Left ventricle myocardium superior (tissue), 1 donor: ENCODE results near the gene KCNK5. TPM values are rescaled to one million over a fixed set of nuclear protein-coding genes. Genes with fewer than 3 reads are reported as not detected.
A peak's percentile ranks its signal among the peaks of the same experiment; 100 is the strongest.

ENCODE experiments used
- ATAC-seq: fragments of 200-7000 bp; cut with Tn5 transposase; one replicate; pipeline ENCODE4 v1.9.1; 2020; ENCODE audit warnings: mild to moderate bottlenecking, moderate library complexity
- DNase-seq: peaks from one replicate; pipeline ENCODE4 v3.0.0-alpha.2; 2020
- intact Hi-C: fragments of 100-400 bp; cut with micrococcal nuclease; formaldehyde crosslinking; loops from one replicate; pipeline ENCODE4 v1.11.0; 2022
- long read RNA-seq: library from polyadenylated mRNA; unstranded; transcript quantifications from one replicate; pipeline ENCODE4 v2.0.0, GENCODE V29; 2021
- total RNA-seq: library from RNA; stranded (reverse); fragmentation: NEBNext Ultra II Directional; extraction: Animal tissue kit (Norgen Biotek cat#: 25700); gene quantifications from one replicate; pipeline ENCODE4 v1.2.1, GENCODE V29; 2021
- donor health status: DM: no; HTN: yes; CAD: no; lungs with severe emphysema.

Gene KCNK5, protein sequence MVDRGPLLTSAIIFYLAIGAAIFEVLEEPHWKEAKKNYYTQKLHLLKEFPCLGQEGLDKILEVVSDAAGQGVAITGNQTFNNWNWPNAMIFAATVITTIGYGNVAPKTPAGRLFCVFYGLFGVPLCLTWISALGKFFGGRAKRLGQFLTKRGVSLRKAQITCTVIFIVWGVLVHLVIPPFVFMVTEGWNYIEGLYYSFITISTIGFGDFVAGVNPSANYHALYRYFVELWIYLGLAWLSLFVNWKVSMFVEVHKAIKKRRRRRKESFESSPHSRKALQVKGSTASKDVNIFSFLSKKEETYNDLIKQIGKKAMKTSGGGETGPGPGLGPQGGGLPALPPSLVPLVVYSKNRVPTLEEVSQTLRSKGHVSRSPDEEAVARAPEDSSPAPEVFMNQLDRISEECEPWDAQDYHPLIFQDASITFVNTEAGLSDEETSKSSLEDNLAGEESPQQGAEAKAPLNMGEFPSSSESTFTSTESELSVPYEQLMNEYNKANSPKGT
- total RNA-seq = 0.50 TPM
- long read RNA-seq = 0 reads

DNA sequence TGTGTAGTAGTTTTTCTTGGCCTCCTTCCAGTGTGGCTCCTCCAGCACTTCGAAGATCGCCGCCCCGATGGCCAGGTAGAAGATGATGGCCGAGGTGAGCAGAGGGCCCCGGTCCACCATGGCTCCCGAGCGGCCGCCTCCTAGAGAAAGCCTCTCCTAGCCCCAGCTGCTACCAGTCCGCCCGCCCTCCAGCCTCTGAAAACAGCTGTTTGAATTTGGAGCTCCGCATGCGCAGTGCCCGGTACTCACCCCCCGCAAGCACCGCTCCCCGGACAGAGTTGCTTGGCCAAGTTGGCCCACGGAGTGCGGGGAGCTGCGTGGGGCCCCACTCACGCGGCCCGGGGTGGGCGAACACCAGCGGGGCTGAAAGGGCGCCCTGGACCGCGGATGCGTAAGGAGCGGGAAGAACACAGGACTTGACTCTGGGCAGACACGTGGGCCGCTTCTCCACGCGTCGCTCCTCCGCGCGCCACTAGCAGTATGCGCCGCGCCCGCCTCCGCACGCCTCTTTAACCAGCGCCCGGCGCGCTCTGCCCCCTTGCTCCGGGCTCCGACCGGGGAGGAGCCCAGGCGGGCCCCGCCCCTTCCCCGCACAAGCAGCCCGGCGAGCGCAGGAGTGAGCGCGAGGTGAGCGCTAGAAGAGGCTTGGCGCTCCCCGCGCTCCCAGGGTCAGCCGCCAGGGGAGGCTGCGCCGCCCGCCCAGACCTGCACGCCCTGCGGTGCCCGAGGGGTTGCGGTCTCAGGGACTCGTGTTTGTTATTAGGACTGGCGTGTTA, at the start of gene KCNK5:
Gene KCNK5 (minus strand): TSS at position 484 of the 776 bp plus-strand sequence. CDS start 364 bp downstream, at position 120.
- intact Hi-C loops = no loop called here
- peak; percentile 96 for ATAC-seq
- peak; percentile 83 for DNase-seq

DNA sequence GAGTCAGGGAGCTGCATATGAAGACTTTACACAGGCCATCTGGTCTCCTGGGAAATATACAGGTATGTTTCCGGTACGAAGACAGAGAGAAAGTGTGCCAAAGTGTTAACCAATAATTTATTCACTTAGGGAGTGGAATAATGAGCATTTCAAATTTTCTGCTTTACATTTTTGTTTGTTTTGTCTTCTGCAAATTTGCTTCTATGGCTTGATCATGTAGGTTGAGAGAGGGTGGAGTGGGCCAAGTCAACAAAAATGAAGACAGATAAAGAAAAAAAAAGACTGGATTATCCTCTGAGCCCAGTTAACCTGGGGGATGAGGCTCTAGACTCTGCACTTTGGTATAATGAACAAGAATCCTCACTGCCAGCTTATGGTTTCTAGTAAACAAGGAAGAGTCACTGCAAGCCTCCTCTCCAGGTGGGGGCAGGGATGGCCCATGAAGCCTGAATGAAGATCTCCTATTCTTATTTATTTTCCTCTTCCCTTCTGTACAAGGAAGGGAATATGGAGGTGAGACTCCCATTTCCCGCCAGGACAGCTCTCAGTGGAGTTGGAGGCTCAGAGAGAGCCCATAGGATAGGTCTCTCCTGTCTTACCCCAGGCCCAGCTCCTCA, 47.2 kb upstream of the KCNK5 start:
- DNase-seq (no peak), ATAC-seq (no peak)
- intact Hi-C loops = no loop called here

DNA sequence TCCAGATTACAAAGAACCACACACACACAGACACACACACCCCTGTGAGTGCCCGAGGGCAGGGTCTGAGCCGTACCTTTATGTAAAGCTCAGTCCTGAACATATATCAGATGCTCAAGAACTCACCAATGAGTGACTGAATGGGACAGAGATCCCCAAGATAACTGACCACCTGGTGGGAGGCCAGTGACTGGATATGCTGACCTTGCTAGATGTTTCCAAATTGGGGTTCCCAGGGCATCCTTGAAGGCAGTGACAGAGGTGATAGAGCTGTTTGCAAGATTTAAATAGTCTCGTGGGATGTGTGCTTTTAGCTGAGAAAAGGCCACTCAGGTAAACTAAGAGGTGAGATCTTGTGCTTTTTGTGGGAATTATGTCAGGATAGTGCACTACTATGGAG, 45.6 kb upstream of the KCNK5 start:
- DNase-seq (no peak), ATAC-seq (no peak)
- intact Hi-C loops = no loop called here

DNA sequence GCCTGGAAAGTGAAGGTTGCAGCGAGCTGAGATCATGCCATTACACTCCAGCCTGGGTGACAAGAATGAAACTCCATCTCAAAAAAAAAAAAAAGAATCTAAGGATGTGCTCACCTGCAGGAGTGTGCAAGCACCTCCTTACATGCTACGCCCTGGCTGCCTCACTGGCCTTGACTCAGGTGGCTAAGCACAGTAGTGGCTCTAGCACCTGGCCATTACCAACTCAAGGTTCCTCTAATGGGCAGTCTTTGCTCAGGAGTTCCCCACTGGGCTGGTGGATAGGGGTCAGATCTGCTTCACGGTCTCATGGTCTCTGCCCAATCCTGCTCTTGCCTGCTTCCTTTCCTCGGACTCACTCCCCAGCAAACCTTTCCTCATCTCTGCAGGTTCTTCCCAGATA, 45.2 kb upstream of the KCNK5 start:
- intact Hi-C loops = no loop called here
- ATAC-seq = no peak
- no peak for DNase-seq

DNA sequence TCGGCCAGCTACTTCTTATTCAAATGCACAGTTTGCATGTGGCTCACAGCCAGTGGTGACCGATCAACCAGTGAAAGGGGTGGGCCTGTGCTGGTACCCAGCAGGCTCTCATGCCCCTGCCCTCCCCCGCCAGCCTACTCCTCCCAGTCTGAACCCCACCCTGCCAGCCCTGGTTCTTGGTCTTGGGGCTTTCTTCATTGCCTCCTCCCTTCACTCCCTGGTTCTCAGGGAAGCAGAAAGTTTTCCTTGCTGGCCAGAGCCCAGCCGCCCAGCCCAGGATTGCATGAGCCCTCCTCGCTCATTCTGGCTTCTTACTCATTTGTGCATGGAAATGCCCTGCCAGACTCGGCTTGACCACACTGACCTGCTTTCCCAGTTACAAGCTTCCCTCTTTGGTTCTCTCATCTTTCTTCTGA, 44.1 kb upstream of the KCNK5 start:
- ATAC-seq = no peak
- intact Hi-C loops = no loop called here
- DNase-seq = no peak

DNA sequence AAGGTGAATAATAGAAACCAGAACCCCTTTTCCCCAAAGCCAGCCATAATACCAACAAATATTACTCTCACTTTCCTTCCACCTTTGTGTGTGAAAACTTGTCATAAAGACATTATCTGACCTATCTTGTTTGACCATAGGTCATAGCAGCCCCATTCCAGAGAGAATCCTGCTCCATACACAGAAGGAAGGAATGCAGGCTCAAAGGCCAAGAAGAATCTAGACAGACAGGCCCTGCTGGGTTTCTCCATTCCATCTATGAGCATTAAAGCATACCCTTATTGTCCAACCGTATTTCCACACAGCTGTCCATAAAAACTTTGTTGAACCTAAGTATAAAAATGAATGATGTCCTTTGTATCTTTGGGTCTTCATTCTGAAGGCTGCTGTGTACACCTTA, 40.7 kb upstream of the KCNK5 start:
- no peak for DNase-seq
- no peak for ATAC-seq
- intact Hi-C loops = no loop called here

DNA sequence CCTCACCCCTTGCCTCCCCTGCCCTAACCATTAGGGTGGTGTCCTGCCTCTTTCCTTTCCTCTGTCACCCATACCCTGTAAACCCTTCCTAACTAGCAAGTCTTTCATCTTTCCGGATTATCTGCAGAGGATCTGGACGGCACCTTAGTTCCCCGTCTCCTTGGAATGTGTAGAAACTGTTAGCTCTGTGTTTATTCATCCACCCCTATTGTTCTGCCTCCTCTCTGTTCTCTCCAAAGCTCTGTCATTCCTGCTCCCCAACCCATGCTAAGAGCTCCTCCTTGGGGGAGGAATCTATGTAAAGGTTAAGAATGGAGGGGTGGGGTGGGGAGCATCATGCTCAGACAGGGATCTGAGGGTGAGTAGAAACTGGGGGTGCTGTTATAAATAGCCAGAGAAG, 39.4 kb upstream of the KCNK5 start:
- DNase-seq = no peak
- ATAC-seq = no peak
- intact Hi-C loops = no loop called here

DNA sequence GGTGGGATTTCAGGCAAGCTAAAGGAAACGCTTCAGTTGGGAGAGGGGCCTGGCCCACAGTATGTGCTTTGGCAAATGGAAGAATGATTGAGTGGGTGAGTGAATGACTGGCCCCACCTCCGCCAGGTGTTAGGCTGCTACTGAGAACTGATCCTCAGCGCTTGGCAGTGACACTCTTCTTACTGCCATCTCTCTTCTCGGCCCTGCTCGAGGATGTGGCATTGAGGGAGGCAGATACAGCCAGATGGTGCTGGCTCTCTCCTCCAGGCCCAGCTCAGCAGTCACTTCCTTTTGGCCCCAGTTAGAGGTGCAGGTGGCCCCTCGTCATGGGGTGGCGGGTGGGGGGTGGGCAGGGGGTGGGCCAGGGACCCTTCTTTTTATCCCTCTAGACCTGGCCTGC, 38.9 kb upstream of the KCNK5 start:
- no peak for ATAC-seq

DNA sequence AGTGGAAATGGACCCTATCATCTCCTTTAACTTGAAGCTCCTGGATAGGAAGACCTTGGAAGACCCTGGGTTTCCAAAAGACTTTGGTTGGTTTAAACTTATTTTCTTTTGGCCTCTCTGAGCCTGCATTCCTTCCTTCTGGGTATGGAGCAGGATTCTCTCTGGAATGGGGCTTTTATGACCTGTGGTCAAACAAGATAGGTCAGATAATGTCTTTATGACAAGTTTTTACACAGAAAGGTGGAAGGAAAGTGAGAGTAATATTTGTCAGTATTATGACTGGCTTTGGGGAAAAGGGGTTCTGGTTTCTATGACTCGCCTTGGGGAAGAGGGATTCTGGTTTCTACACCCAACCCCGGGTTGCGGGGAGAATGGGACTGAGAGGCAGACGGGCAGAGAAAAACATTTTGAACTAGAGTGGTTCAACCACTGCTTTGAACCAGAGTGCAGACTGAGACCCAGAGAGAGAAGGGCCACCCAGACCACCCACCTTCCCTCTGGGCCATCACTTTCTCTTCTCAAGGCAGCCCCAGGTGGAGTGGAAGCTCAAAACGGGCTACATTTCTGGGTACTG, 37.6 kb upstream of the KCNK5 start:
- DNase-seq = no peak
- intact Hi-C loops = no loop called here
- ATAC-seq = no peak

More for the DNA sequence above, 38.9 kb upstream of the KCNK5 start:
- intact Hi-C loops = no loop called here
- no peak for DNase-seq

DNA sequence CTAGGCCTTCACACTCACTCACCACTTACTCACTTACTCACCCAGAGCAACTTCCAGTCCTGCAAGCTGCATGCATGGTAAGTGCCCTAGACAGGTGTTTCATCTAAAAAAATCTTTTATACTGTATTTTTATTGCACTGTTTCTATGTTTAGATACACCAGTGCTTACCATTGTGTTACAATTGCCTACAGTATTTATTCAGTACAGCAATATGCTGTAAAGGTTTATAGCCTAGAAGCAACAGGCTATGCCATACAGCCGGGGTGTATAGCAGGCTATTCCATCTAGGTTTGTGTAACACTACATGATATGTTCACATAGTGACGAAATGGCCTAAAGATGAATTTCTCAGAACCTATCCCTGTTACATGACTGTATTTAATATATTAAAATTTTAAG, 37.1 kb upstream of the KCNK5 start:
- ATAC-seq (no peak), DNase-seq (no peak)
- intact Hi-C loops = no loop called here

DNA sequence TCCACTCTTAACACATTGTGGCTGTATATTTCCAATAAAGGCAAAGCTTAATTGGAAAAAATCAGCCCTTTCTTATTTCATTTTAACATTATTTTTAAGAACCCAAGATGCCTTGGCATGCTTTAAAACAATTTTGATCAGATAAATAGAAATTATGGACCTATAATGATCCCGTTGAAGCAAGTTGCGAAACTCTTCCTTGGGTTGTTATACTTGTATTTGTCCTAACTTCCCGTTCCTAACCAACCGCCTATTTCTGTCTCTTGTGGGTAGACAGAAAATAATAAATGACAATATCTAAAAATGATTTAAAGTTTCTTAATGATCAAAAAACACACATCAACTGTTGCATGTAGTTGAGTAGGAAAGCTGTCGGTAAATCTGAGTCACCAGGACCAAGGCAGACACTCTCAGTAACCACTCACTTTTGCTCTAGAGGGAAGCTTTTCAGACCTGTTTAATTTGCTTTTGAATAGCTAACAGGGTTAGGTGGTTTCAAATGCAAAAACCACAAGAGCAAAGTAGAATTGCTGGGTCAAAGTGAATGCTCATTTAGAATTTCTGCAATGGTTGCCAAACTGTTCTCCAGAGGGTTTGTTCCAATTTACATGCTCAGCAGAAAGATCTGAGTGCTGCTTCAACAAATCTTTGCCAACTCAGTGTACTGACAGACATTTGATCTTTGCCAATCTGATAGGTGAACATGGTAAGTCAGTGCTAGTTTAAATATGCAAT, 34.2 kb upstream of the KCNK5 start:
- intact Hi-C loops = no loop called here

DNA sequence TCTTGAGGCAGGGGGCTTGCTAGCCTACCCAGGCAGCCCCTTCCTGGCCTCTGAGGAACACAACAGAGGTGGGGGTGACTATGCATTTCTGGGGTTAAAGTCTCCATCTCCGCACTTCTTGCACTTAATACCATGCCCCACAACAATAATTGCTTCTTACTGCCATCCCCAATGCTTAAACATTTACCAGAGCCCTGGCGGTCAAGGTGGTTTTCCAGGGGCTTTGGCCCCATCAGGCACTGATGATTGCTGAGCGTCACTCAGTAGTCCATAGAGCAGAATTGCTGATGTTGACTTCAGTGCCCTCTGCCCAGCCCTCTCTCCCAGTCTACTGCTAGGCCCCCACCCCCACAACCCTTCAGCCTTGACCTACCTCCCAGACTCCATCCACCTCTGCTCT, 32.5 kb upstream of the KCNK5 start:
- DNase-seq (no peak), ATAC-seq (no peak)
- intact Hi-C loops = no loop called here

More for the DNA sequence above, 34.2 kb upstream of the KCNK5 start:
- ATAC-seq = no peak
- DNase-seq = no peak

DNA sequence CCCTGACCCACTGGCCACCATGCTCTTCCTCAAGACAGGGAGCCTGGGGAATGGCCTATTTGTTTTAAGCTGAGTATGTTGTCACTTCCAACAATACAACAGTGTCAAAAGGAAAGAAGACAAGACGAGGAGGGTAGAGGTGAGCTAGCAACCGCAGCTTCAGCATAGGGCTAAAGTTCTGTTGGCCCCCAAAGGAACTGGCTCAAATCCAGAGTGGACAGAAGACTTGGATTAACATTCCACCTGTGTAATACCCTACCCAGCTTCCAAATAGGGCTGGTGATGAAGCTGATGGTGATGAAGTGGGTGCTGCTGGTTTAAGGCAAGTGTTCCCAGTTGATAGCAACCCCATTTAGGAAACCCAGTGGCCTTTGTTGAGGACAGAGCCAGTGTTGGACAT, 31.7 kb upstream of the KCNK5 start:
- intact Hi-C loops = no loop called here
- DNase-seq = no peak
- no peak for ATAC-seq

DNA sequence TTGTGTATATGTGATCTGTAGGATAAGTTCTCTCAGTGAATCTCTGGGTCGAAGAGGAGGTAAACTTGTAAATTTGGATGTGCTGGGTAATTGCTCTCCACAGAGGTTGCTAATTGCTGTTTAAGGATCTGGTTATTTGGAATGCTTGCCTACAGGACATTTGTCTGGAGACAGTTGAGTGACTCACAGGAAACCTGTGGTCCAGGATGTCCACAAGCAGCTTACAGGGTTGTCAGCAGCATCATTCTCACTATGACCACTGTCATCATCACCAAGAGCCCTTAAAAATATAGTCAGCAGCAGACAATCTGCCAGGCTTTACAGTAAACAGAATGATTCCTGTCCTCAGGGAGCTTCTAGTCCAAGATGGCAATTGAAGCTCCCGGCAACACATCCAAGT, 31.2 kb upstream of the KCNK5 start:
- DNase-seq = no peak
- intact Hi-C loops = no loop called here
- ATAC-seq = no peak

DNA sequence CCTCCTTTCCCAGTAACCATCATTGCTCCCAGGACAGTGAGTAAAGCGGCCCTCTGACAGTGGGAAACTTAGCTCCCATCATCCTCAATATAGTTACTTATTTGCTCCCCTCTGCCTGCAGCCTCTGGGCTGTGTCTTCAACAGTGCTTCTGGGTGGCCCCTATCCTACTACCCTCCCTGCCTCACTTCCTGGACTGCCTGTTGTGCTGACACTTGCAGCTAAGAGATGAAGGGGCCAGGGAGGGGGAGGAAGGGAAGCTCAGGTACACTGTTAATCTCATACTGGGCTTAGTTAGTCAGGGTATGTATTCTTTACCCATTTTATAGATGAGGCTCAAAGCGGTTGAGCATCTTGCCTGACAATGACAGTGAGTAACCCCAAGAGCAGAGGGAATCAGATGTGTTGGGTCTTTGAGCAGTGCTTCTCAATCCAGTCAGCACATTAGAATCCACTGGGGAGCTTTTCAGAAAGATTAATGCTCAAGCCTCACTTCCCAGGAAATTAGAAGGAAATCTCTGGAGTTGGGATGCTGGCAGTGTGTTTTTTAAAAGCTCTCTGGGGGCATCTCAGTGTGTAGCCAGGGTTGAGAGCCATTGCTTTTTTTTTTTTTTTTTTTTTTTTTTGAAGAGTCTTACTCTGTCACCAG, 27.1 kb upstream of the KCNK5 start:
- ATAC-seq = no peak
- intact Hi-C loops = no loop called here

DNA sequence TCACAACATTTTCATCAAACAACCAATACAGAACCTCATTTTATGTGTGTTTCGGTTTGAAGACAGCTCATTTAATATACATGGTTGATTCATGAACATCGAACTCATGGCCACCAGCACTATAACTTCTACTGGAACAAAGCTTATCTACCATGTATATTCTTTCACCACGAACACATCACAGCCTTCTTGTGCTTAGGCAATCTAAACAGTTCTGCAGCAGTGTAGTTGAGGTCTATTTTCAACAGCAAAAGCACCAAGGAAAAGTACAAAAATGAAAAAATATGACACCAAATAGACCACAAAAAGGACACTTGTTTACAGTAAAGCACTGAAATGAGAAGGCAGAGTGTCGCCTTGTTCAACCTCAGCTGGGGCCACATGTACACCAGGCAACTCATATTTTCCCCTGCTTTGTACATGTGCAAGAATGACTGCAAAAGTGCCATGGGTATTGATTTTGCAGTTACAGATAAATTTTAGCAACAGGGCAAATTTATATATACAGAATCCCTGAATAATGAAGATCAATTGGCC, 25.8 kb upstream of the KCNK5 start:
- intact Hi-C loops = no loop called here
- no peak for DNase-seq
- no peak for ATAC-seq

More for the DNA sequence above, 27.1 kb upstream of the KCNK5 start:
- no peak for DNase-seq

DNA sequence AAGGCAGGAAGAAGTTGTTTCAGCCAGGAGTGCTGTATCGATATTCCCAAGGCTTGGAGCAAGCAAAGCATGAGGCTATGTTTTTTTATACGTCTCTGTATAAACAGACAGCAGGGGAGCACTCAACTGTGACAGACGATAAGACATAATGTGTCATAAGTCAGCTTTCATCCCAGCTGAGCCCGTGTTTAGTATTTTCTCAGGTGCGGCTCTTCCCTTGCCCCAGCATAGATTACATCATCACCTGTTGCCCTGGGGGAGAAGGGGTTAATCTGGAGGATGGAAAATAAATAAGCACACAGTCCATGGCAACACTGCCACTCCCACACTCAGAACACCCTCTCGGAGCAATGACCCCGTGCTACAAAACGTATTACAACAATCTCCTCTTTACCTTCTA, 22.1 kb upstream of the KCNK5 start:
- ATAC-seq = no peak
- DNase-seq = no peak
- intact Hi-C loops = no loop called here

DNA sequence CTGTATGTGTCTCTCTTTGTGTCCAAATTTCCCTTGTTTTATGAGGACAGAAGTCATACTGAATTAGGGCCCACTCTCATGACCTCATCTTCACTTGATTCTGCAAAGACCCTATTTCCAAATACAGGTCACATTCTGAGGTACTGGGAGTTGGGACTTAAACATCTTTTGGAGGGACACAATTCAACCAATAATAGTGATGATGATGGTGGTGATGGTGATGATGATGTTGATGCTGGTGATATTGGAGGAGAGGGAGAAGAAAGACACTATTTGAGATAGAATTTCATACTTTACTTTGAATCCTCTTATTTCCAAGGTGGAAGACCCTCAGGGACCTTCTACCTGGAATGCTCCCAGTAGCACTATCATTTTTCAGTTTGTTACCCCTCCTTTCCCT, 21.2 kb upstream of the KCNK5 start:
- no peak for ATAC-seq
- intact Hi-C loops = no loop called here
- DNase-seq = no peak
